GM12801 (cell line): ENCODE results near the gene STX7.

Experiments used
- TF ChIP-seq, protein P1 (sequence below): IDR thresholded peaks from one replicate; pipeline ENCODE4 v1.5.1; 2011; ENCODE audit warnings: control low read depth; ENCODE audit not compliant: insufficient read length; ENCODE audit errors: extremely low read depth

STX7 gene

GRCh38 chr6:132475925-132476324, 37.0 kb downstream of the STX7 start:
- TF ChIP-seq, protein P1, sequence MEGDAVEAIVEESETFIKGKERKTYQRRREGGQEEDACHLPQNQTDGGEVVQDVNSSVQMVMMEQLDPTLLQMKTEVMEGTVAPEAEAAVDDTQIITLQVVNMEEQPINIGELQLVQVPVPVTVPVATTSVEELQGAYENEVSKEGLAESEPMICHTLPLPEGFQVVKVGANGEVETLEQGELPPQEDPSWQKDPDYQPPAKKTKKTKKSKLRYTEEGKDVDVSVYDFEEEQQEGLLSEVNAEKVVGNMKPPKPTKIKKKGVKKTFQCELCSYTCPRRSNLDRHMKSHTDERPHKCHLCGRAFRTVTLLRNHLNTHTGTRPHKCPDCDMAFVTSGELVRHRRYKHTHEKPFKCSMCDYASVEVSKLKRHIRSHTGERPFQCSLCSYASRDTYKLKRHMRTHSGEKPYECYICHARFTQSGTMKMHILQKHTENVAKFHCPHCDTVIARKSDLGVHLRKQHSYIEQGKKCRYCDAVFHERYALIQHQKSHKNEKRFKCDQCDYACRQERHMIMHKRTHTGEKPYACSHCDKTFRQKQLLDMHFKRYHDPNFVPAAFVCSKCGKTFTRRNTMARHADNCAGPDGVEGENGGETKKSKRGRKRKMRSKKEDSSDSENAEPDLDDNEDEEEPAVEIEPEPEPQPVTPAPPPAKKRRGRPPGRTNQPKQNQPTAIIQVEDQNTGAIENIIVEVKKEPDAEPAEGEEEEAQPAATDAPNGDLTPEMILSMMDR = no peak

DNA sequence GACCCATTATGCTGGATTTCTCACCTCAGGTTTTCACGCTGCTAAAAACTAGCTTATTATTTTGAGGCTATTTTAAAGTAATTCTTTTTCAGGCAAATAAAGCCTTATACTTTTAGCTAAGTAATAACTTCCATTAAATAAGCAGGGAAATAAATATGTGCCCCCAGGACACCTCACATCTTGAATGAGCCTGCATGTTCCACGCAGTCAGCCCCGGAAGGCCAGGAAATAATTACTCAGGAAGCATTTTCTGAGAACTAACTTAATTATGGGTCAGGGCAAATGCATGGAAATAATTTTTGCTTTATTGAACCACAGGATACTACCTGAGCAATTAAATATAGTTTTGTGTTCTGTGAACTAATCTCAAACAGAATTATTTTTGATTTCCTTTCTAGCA, 41.1 kb downstream of the STX7 start:
- TF ChIP-seq, protein P1 = no peak

DNA sequence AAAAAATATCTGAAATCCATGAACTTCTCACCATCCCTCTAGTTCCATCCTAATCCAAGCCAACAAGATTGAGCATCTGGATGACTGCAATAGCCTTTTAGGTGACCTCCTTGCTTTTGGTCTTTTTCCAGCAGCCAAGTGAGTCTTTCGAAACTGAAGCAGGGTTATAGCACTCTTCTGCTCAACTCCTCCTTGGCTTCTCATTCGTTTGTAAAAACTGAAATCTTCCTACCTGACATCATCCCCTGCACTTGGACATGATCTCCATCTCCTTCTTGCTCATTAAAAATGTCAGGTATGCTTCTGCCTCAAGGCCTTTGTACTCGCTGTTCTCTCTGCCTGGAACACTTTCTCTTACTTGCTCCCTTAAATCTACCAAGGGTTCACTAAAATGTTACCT, 46.0 kb downstream of the STX7 start:
- TF ChIP-seq, protein P1 = no peak

- TF ChIP-seq, protein P1 = no peak
Observed at GRCh38 chr6:132465530-132466485, 47.1 kb downstream of the STX7 start.

GRCh38 chr6:132464538-132465256, 48.2 kb downstream of the STX7 start:
- TF ChIP-seq, protein P1 = no peak

DNA sequence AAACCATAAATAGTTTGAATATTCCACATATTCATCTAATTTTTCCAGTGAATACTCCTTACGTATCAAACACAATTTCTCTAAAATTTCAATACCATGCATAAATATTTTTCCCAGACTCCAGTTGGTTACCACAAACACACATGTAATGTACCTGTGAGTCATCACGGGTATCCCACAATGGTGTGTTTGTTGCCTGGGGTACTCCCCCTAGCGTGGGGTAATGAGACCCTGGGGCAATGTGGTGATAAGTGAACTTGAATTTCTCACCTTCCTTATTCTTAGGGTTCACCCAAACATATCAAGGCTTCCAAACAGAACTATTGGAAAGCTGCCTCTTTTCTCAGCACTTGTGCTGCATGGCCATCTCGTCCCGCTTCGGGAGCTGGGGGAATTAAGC, 51.0 kb downstream of the STX7 start:
- TF ChIP-seq, protein P1 = no peak

DNA sequence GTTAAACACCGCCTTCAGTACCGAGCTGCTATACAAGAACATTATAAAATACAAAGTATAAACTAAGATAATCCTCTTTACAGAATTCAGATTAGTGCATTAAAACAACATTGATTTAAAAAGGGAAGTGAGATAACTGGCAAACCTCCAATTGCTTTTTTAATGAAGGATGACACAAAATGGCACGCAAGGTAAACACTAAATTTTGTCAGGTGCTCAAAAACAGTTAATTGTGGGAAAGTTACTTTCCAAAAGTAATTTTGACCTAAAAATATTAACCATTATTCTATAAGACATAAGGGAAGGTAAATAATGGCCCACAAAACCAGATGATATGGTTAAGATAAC, 53.3 kb downstream of the STX7 start:
- TF ChIP-seq, protein P1 = no peak
